OCI-M2 (cell line): ENCODE results near the gene SLC25A36.
"Not testable (repeated sequence)": the region's sequence is repeated elsewhere in the genome, so short reads cannot be mapped to it uniquely, and the experiment has no call there.

ENCODE experiments used
- DNase-seq: peaks from one replicate; lab custom pipeline; 2025; ENCODE audit not compliant: unreplicated experiment; lab: John Stamatoyannopoulos, UW

SLC25A36 gene

DNA sequence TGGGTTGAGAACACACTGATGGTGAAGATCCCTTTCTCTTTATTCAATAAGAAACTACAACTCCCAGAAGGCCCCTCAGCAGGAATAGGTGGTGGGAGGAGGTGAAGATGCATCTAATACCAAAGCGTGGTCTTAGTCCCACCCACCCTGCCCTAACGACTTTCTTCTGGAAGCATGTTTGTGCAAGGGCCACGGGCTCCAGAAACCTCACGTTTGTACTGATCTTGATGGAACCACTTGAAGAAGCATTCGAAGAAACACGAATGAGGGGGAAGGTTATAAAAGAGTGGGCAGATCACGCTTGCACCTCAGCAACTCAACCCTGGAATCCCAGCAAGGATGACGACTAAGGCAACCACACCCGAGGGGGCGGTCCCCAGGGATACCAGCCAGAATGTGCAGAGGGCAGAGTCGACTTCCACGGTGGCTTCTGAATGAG, 10.6 kb upstream of the SLC25A36 start:
- no peak for DNase-seq

DNA sequence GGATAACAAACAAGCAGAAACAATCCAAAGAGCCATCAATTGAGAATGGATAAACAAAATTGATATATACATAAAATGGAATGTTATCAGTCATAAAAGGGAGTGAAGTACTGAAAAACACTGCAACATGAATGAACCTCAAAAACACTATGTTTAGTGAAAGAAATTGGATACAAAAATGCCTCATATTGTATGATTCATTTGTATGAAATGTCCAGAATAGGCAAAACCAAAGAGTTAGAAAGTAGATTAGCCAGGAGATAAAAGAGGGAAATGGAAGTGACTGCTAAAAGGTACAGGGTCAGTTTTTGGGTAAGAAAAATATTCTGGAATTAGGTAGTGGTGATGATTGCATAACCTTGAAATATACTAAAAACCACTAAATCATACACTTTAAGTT, 9.8 kb upstream of the SLC25A36 start:
- DNase-seq, result no peak

DNA sequence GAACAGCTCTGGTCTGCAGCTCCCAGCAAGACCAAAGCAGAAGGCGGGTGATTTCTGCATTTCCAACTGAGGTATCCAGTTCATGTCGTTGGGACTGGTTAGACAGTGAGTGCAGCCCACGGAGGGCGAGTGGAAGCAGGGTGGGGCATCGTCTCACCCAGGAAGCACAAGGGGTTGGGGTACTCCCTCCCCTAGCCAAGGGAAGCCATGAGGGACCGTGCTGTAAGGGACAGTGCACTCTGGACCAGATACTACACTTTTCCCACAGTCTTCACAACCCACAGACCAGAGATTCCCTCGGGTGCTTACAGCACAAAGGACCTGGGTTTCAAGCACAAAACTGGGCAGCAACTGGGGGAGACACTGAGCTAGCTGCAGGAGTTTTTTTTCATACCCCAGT, 8.5 kb upstream of the SLC25A36 start:
- no peak for DNase-seq

DNA sequence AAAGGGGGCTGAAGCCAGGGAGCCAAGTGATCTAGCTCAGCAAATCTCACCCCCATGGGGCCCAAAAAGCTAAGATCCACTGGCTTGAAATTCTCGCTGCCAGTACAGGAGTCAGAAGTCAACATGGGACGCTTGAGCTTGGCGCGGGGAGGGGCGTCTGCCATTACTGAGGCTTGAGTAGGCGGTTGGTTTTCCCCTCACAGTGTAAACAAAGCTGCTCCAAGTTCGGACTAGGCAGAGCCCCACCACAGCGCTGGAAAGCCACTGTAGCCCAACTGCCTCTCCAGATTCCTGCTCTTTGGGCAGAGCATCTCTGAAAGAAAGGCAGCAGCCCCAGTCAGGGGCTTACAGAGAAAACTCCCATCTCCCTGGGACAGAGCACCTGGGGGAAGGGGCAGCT, 8.1 kb upstream of the SLC25A36 start:
- DNase-seq, result no peak

DNA sequence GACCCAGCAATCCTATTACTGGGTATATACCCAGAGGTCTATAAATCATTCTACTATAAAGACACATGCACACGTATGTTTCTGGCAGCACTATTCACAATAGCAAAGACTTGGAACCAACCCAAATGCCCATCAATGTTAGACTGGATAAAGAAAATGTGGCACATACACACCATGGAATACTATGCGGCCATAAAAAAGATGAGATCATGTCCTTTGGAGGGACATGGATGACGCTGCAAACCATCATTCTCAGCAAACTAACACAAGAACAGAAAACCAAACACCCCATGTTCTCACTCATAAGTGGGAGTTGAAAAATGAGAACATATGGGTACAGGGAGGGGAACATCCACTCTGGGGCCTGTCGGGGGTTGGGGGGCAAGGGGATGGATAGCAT, 2.3 kb upstream of the SLC25A36 start:
- DNase-seq, result not testable (repeated sequence)

DNA sequence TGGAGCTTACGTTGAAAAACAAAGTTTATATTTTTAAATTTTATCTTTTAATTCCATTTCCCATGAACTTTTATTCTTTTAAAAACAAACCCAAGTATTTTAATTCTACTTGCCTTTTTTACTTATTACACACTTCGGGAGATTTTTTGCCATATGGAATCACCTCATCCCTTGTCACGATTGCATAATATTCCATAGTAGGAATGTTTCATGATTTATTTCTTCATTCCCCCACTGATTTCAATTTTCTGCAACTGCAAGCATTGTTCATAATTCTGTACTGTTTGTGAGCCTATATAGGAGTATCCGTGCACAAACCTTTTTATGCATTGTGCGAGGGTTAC, 574 bp upstream of the SLC25A36 start:
- DNase-seq, result no peak

- DNase-seq, result no peak
These were observed 827 bp downstream of the SLC25A36 start for GRCh38 chr3:140942221-140943104.

DNA sequence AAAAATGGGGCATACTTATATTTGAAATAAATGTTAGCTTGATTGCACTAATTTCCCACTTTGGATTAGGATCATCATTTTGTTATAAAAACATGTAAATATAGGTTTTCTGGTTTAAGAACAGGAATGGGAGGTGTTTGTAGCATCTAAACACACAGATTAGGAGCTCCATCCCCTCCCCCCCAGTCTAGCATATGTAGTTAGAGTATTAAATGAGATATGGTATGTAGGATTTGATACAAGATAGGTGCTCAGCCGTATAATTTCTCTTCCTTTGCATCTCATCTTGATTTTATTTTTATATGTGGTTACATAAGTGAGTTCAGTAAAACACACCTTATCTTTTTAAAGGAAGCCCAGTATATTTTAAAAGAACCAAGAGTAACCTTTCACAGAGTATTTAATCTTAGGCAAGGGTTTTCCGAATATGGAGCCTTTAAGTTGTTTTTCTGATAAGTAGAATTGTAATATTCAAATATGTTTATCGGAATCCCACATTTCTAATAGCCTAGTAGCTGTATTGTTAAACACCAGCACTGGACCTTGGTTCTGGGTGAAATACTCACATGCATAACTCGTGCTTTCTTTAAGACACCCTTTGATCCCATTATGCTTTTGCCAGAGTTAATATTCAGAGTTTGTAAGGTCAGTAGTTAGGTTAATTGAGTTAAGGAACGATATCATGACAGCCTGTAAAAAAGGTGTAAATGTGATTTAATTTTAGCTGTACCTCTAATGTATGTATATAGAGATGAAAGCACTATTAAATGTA, 2.3 kb downstream of the SLC25A36 start:
- no peak for DNase-seq

DNA sequence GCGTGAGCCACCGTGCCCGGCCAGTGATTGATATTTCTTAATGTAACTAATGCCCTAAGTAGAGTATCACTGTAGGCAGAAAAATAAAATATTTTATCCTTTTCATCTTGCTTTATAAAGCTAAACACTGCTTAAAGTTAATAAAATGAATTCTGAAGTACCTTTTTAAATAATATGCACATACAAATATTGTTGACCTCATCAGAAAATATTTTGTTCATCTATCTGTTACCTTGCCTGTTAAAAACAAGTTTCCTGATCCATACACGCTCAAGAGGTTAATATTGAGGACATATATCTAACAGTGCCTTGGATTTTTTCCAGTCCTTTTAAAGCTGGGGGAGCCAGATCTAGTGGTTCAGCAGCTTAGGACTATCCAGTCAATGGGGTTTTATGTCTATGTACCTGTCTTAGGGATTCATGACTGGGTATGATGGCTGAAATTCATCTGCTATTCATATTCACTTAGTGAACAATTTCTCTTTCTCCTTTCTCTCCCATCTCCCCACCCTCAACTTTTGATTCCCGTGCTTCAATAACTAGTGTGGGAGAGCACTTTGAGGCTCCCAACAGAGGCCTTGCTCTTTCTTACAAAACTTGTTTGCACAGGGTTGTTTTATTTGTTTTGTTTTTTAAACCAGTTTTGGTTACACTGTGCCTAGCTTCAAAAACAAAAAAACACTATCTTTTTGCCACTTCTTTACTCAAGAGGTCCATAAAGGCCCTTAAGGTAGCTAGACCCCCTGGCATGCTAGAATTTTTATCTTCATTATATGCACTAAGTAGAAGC, 7.0 kb downstream of the SLC25A36 start:
- DNase-seq, result no peak

GRCh38 chr3:140950144-140950543, 8.5 kb downstream of the SLC25A36 start:
- DNase-seq, result no peak

GRCh38 chr3:140950863-140951262, 9.2 kb downstream of the SLC25A36 start:
- no peak for DNase-seq

DNA sequence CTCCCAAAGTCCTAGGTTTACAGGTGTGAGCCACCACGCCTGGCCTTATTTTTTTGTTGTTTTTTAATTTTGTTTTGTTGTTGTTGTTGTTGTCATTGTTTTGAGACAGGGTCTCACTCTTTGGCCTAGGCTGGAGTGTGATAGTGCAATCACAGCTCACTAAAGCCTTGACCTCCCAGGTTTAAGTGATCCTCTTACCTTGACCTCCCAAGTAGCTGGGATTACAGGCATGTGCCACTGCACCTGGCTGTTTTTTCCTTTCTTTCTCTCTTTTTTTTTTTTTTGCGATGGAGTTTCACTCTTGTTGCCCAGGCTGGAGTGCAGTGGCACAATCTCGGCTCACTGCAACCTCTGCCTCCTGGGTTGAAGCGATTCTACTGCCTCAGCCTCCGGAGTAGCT, 10.1 kb downstream of the SLC25A36 start:
- DNase-seq, result not testable (repeated sequence)

- no peak for DNase-seq
These were observed 11.7 kb downstream of the SLC25A36 start for GRCh38 chr3:140953028-140953960.

- no peak for DNase-seq
These were observed 12.9 kb downstream of the SLC25A36 start for GRCh38 chr3:140954576-140954975.

DNA sequence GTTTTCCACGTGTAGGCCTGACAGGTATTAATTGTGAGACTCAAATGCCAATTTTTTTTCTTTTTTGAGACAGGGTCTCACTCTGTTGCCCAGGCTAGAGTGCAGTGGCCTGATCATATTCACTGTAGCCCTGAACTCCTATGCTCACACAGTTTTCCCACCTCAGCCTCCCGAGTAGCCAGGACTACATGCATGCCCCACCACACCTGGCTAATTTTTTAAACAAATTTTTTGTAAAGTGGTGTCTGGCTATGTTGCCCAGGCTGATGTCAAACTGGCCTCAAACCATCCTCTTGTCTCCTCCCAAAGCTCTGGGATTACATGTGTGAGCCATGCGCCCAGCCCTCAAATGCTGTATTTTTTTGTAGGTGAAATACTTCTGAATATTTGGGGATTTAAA, 14.0 kb downstream of the SLC25A36 start:
- no peak for DNase-seq

DNA sequence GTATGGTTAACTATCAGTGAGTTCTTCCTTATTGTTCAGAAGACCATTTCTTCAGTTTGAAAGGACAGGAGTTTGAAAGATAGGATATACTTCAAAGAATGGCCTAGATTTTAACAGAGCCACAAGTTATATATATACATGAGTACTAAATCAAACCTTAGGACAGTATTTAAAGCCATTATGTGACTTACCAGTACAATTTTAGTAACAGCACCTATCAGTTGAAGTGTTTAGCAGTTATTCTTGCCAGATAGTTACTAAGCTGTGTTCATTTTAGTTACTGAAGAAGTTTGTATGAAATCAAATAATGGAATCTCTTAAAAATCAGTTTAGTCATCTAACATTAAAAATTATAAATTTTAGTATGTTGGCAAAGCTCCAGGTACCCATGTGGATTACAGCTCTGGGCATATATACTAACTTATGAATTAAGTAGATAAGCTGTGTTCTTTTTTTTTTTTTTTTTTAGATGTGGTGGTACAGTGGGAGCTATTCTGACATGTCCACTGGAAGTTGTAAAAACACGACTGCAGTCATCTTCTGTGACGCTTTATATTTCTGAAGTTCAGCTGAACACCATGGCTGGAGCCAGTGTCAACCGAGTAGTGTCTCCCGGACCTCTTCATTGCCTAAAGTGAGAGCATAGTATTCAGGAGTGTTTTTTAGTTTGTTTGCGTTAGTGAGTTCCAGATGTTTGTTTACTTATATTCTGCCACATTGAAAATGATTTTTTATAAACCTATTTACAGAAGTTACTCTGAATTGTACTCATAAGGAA, 14.6 kb downstream of the SLC25A36 start:
- no peak for DNase-seq

GRCh38 chr3:140972833-140973232, 31.2 kb downstream of the SLC25A36 start:
- DNase-seq, result no peak

DNA sequence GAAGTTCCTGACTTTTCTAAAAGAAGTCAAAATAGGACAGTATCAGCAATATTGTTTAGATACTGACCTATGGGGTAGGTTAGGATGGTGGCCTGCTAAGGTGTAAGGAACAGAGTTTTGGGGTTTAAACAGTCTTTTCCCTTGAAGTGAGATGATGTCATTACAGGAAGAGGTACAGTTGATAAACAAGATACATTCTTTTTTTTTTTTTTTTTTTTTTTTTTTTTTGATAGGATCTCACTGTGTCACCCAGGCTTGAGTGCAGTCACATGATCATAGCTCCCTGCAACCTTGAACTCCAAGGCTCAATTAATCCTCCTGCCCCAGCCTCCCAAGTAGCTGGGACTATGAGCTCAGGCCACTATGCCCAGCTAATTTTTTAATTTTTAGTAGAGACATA, 33.3 kb downstream of the SLC25A36 start:
- no peak for DNase-seq

GRCh38 chr3:140980663-140981062, 39.0 kb downstream of the SLC25A36 start:
- DNase-seq, result no peak

DNA sequence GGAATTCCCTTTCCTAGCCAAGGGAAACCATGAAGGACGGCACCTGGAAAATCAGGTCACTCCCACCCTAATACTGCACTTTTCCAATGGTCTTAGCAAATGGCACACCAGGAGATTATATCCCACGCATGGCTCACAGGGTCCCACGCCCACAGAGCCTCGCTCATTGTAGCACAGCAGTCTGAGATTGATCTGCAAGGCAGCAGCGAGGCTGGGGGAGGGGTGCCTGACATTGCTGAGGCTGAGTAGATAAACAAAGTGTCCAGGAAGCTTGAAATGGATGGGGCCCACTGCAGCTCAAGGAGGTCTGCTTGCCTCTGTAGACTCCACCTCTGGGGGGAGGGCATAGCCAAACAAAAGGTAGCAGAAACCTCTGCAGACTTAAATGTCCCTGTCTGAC, 46.2 kb downstream of the SLC25A36 start:
- DNase-seq, result not testable (repeated sequence)
